ENCODE data around the gene KL. TPM values are rescaled to one million over a fixed set of nuclear protein-coding genes. Genes with fewer than 3 reads are reported as not detected.

The KL gene
- total RNA-seq, 1 experiment from 2014 or later = 0.28 TPM

DNA sequence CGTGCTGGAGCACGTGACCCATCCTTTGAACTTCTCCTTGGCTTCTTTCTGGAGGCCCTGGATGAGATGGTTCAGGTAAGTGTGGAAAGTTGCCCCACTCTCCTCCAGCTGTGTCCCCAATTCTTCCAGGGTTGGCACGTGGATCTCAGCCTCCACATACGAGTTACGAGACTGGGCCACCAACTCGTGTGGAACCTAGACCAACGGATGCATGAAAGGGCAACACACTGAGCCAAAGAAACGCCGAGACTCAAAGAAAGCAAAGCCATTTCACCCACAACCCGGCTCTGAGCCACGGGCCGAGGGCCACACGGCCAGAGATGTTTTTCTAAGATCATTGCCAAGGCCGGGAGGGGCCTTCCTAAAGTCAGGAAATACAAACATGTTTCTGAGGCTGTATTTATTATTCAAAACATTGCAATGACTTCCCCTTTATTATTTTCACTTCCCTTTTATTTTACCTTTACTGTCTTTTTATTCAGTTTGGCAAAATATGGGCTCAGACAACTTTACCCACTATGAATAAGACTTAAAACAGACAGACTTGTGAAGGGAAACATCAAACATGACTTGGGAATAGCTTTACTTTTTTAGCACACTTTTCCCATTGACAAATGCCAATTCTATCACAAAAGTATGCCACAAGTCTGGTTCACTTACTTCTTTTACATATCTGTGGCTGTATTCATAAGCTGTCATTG, 94.6 kb downstream of the KL start:
- ChIA-PET POLR2A (no interaction called here), CTCF (no interaction called here)
- ATAC-seq (no peak), DNase-seq (ENCODE audit: low read depth, low spot score) (no peak)
- H3K4me1 ChIP-seq (ENCODE audit: control insufficient read depth, insufficient read depth, low read length) = no peaks in the 10 kb centered on the region
- H3K27me3 ChIP-seq (ENCODE audit: control insufficient read depth, insufficient read depth, low read length) = no peaks in the 10 kb centered on the region
- no TSS peak for BruUV-seq (replicated peaks)
- TF ChIP-seq POLR2AphosphoS5 (IDR thresholded peaks at IDR 0.05; ENCODE audit: low read depth, low read length) (no peak), SIN3A (IDR thresholded peaks at IDR 0.05; ENCODE audit: borderline replicate concordance, insufficient read depth, low read depth, low read length) (no peak), TCF7L2 (IDR thresholded peaks at IDR 0.05; ENCODE audit: low read depth, low read length) (no peak)
- TF ChIP-seq, protein P1, sequence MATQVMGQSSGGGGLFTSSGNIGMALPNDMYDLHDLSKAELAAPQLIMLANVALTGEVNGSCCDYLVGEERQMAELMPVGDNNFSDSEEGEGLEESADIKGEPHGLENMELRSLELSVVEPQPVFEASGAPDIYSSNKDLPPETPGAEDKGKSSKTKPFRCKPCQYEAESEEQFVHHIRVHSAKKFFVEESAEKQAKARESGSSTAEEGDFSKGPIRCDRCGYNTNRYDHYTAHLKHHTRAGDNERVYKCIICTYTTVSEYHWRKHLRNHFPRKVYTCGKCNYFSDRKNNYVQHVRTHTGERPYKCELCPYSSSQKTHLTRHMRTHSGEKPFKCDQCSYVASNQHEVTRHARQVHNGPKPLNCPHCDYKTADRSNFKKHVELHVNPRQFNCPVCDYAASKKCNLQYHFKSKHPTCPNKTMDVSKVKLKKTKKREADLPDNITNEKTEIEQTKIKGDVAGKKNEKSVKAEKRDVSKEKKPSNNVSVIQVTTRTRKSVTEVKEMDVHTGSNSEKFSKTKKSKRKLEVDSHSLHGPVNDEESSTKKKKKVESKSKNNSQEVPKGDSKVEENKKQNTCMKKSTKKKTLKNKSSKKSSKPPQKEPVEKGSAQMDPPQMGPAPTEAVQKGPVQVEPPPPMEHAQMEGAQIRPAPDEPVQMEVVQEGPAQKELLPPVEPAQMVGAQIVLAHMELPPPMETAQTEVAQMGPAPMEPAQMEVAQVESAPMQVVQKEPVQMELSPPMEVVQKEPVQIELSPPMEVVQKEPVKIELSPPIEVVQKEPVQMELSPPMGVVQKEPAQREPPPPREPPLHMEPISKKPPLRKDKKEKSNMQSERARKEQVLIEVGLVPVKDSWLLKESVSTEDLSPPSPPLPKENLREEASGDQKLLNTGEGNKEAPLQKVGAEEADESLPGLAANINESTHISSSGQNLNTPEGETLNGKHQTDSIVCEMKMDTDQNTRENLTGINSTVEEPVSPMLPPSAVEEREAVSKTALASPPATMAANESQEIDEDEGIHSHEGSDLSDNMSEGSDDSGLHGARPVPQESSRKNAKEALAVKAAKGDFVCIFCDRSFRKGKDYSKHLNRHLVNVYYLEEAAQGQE (IDR thresholded peaks at IDR 0.05; ENCODE audit: insufficient read depth in 1 of 2, low read depth in 2 of 2, low read length in 1 of 2) = no peak
- intact Hi-C loops (cut with micrococcal nuclease; ENCODE audit: unreplicated experiment) (no loop called here), in situ Hi-C loops (cut with HindIII; ENCODE audit: low pct_unique_long_range_greater_than_20kb, low sequenced_read_pairs) (no loop called here)
- H3K27ac ChIP-seq (ENCODE audit: low read length) = no peak overlapping the region
- no peaks in the 10 kb centered on the region for H3K9me3 ChIP-seq (ENCODE audit: control insufficient read depth, insufficient read depth, low read depth, low read length)
- no peaks in the 10 kb centered on the region for H3K36me3 ChIP-seq (ENCODE audit: control insufficient read depth, insufficient read depth, low read length)
- H3K4me3 ChIP-seq (ENCODE audit: low read depth in 2 of 2, low read length in 2 of 2) = no peak overlapping the region

DNA sequence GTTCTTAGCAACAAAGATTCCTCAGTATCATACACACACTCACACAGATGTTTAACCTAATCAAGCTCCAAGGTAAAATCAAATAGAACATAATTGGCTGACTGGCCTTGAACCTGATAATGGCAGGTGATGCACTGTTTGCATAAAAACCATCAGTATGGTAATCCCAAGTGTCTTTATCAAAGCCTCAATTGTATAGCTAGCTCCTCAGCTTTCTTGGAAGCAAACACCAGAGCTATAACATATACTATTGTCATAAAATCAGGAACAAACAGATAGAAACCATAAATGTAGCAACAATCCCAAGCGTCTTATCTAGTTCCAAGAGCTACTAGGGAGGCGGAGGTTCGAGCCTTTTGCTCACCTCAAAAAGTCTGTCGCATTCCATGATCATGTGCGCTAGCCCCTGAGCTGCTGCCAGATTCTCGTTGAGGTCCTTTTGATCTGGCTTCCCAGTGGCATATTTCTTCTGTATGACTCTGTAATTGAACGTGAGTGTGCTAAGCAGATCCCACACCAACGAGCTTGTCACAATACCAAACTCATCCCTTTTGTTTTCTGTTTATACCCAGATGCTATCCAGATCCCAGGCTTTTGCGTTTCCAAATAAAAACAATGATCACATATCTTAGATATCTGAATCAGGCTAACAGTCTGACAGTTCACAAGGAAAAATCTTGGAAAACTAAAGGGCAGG, 95.3 kb downstream of the KL start:
- Histone ChIP-seq H3K4me1 (ENCODE audit: control insufficient read depth, insufficient read depth, low read length) (no peaks in the 10 kb centered on the region), H3K4me3 (ENCODE audit: low read depth in 2 of 2, low read length in 2 of 2) (no peak overlapping the region), H3K27me3 (ENCODE audit: control insufficient read depth, insufficient read depth, low read length) (no peaks in the 10 kb centered on the region), H3K27ac (ENCODE audit: low read length) (no peak overlapping the region), H3K36me3 (ENCODE audit: control insufficient read depth, insufficient read depth, low read length) (no peaks in the 10 kb centered on the region), H3K9me3 (ENCODE audit: control insufficient read depth, insufficient read depth, low read depth, low read length) (no peaks in the 10 kb centered on the region)
- TF ChIP-seq TCF7L2 (IDR thresholded peaks at IDR 0.05; ENCODE audit: low read depth, low read length) (no peak), SIN3A (IDR thresholded peaks at IDR 0.05; ENCODE audit: borderline replicate concordance, insufficient read depth, low read depth, low read length) (no peak), CTCF (IDR thresholded peaks at IDR 0.05) (no peak), POLR2AphosphoS5 (IDR thresholded peaks at IDR 0.05; ENCODE audit: low read depth, low read length) (no peak)
- TF ChIP-seq, protein P1 (IDR thresholded peaks at IDR 0.05; ENCODE audit: insufficient read depth in 1 of 2, low read depth in 2 of 2, low read length in 1 of 2) = no peak
- POLR2A ChIA-PET = no interaction called here
- CTCF ChIA-PET = no interaction called here
- in situ Hi-C loops (cut with HindIII; ENCODE audit: low pct_unique_long_range_greater_than_20kb, low sequenced_read_pairs) (no loop called here), intact Hi-C loops (cut with micrococcal nuclease; ENCODE audit: unreplicated experiment) (no loop called here)
- no TSS peak for BruUV-seq (replicated peaks)
- DNase-seq (ENCODE audit: low read depth, low spot score) = no peak
- no peak for ATAC-seq

Measured in Panc1 (cell line).